ENCODE measurements around the gene NEMP1. TPM values are rescaled to one million over a fixed set of nuclear protein-coding genes. Genes with fewer than 3 reads are reported as not detected.

The NEMP1 gene
- total and polyA plus RNA-seq, 10 of the 15 experiments (the other 5 are each of a cell fraction or from before 2014, with no cell fraction given), result 4.0 to 45.9 (median 19.8) TPM

- TF ChIP-seq PRDM15 (CRISPR knock-in tag; IDR thresholded peaks at IDR 0.05) (no peak), GABPA (IDR thresholded peaks at IDR 0.05; ENCODE audit: low read depth) (peak; percentile 95), EP300 (IDR thresholded peaks at IDR 0.05; ENCODE audit: borderline replicate concordance in 1 of 2, control insufficient read depth in 1 of 2, low read depth in 2 of 2, low read length in 2 of 2) (no peak), SIN3A (IDR thresholded peaks at IDR 0.05; ENCODE audit: low read depth, low read length) (peak; percentile 99), POLR2A (IDR thresholded peaks at IDR 0.05; ENCODE audit: low read depth, low read length) (peak; percentile 90), PBX3 (IDR thresholded peaks at IDR 0.05; ENCODE audit: insufficient replicate concordance, low read depth, low read length) (peak; percentile 93), KLF5 (IDR thresholded peaks at IDR 0.05; ENCODE audit: partially characterized antibody) (peak; percentile 94), RCOR1 (conservative IDR thresholded peaks at IDR 0.05; ENCODE audit: low read depth, low read length) (no peak), CBX3 (IDR thresholded peaks at IDR 0.05; ENCODE audit: borderline replicate concordance, low read depth) (no peak), ZBTB40 (IDR thresholded peaks at IDR 0.05; ENCODE audit: borderline replicate concordance) (peak; percentile 95), MYB (IDR thresholded peaks at IDR 0.05; ENCODE audit: borderline replicate concordance, low read depth, low read length) (peak; percentile 75; the same call in 1 of the 2 replicates), USF2 (IDR thresholded peaks at IDR 0.05; ENCODE audit: borderline replicate concordance, low read depth, low read length) (peak; percentile 85), RAD51 (IDR thresholded peaks at IDR 0.05) (peak; percentile 95), KDM1A (IDR thresholded peaks at IDR 0.05; ENCODE audit: borderline replicate concordance) (no peak), BHLHE40 (IDR thresholded peaks at IDR 0.05; ENCODE audit: borderline replicate concordance in 1 of 2, low read depth in 2 of 2, low read length in 1 of 2) (peak; percentile 100), MLLT1 (IDR thresholded peaks at IDR 0.05) (no peak)
Observed at GRCh38 chr12:57078519-57079404, at the start of gene NEMP1 (continued).
